H1 (cell line): Measurements from ENCODE around the gene ZCCHC17. TPM values are rescaled to one million over a fixed set of nuclear protein-coding genes. Genes with fewer than 3 reads are reported as not detected.

ENCODE experiments used
- CTCF ChIA-PET: fragments of 300-600 bp; sonication (Branson Sonifier 250); formaldehyde crosslinking; loops from one replicate; lab custom pipeline; 2021; ENCODE audit not compliant: partially characterized antibody; lab: Charles Lee
- POLR2A ChIA-PET: fragments of 300-600 bp; sonication (Branson Sonifier 250); formaldehyde crosslinking; loops from one replicate; lab custom pipeline; 2021; ENCODE audit warnings: inconsistent platforms; ENCODE audit not compliant: partially characterized antibody; lab: Charles Lee
- DNase-seq, 2 experiments: peaks; one replicate each; pipeline versions ENCODE4 v3.0.0 to v3.0.0-alpha.2; 2010 to 2022; ENCODE audit warnings: low spot score in 2 of 2, low read depth in 1 of 2, mixed read lengths in 1 of 2
- FAIRE-seq: peaks from 2 replicates; lab custom pipeline; 2011; peaks lifted over from hg19 to GRCh38; lab: Jason Lieb, UNC
- H2AFZ ChIP-seq: 2 replicates; pipeline ENCODE4 v1.8.1; 2012; ENCODE audit warnings: low read length, inconsistent platforms
- H2AK5ac ChIP-seq: 2 replicates; pipeline ENCODE4 v1.6.1; 2013; ENCODE audit warnings: low read depth, low read length
- H2BK120ac ChIP-seq: replicated peaks from 2 replicates; pipeline ENCODE3; 2013; ENCODE audit warnings: low read depth, low read length, inconsistent platforms
- H2BK12ac ChIP-seq: 2 replicates; pipeline ENCODE4 v1.6.1; 2013; ENCODE audit warnings: low read depth, low read length
- H2BK15ac ChIP-seq: 2 replicates; pipeline ENCODE4 v1.6.1; 2013; ENCODE audit warnings: low read length
- H2BK20ac ChIP-seq: 2 replicates; pipeline ENCODE4 v1.6.1; 2013; ENCODE audit warnings: low read length
- H2BK5ac ChIP-seq: 2 replicates; pipeline ENCODE4 v1.6.1; 2013; ENCODE audit warnings: low read depth, low read length
- H3K14ac ChIP-seq: 2 replicates; pipeline ENCODE4 v1.6.1; 2013; ENCODE audit warnings: inconsistent platforms; ENCODE audit not compliant: insufficient read length
- H3K18ac ChIP-seq: 2 replicates; pipeline ENCODE4 v1.6.1; 2013; ENCODE audit warnings: low read length; ENCODE audit errors: extremely low read depth
- H3K23ac ChIP-seq: 2 replicates; pipeline ENCODE4 v1.6.1; 2013; ENCODE audit warnings: inconsistent platforms; ENCODE audit not compliant: insufficient read length
- H3K23me2 ChIP-seq: 2 replicates; pipeline ENCODE4 v1.6.1; 2013; ENCODE audit warnings: low read depth, low read length
- H3K27ac ChIP-seq: 2 replicates; pipeline ENCODE4 v1.6.1; 2011; ENCODE audit warnings: low read depth, low read length, inconsistent platforms
- H3K27me3 ChIP-seq, 4 experiments: replicated peaks in 1 of 4; 1 replicate in 1 of 4; 2 replicates in 3 of 4; pipeline versions ENCODE4 v1.6.1 to v1.8.1; 2011 to 2013; ENCODE audit warnings: low read length in 3 of 4, mild to moderate bottlenecking in 3 of 4, inconsistent platforms in 2 of 4, mixed read lengths in 2 of 4, moderate library complexity in 1 of 4; ENCODE audit not compliant: control insufficient read depth in 3 of 4, insufficient read depth in 3 of 4; ENCODE audit errors: extremely low read depth in 1 of 4
- H3K36me3 ChIP-seq, 4 experiments: 2 replicates each; pipeline versions ENCODE4 v1.6.1 to v1.8.1; 2011 to 2013; ENCODE audit warnings: mild to moderate bottlenecking in 4 of 4, low read length in 3 of 4, moderate library complexity in 2 of 4, control low read depth in 1 of 4, inconsistent platforms in 1 of 4; ENCODE audit not compliant: insufficient read depth in 4 of 4, control insufficient read depth in 2 of 4
- H3K4ac ChIP-seq: replicated peaks from 2 replicates; pipeline ENCODE3; 2013; ENCODE audit warnings: low read length, low read depth, mixed read lengths, inconsistent platforms; ENCODE audit not compliant: insufficient read length
- H3K4me1 ChIP-seq, 4 experiments: replicated peaks in 1 of 4; 1 replicate in 1 of 4; 2 replicates in 3 of 4; pipeline versions ENCODE4 v1.6.1 to v1.8.1; 2011 to 2013; ENCODE audit warnings: low read length in 3 of 4, inconsistent platforms in 2 of 4, mixed read lengths in 1 of 4; ENCODE audit not compliant: insufficient read depth in 4 of 4, control insufficient read depth in 3 of 4
- H3K4me2 ChIP-seq, 2 experiments: 2 replicates each; pipeline versions ENCODE4 v1.6.1 to v1.8.1; 2011 to 2013; ENCODE audit warnings: low read depth in 2 of 2, low read length in 2 of 2, control low read depth in 1 of 2, inconsistent platforms in 1 of 2, mild to moderate bottlenecking in 1 of 2; ENCODE audit not compliant: insufficient read depth in 1 of 2
- H3K4me3 ChIP-seq, 4 experiments: fragments of 200-600, 300-600 bp in 1 of 4; sonication (generic), shearing (Covaris generic), sonication (Bioruptor Twin) in 1 of 4; 2 replicates each; pipeline versions ENCODE4 v1.5.1 to v1.8.1; 2011 to 2016; ENCODE audit warnings: low read length in 4 of 4, low read depth in 3 of 4, control low read depth in 2 of 4, inconsistent platforms in 2 of 4, mild to moderate bottlenecking in 2 of 4, mixed read lengths in 1 of 4, moderate library complexity in 1 of 4; ENCODE audit not compliant: insufficient read depth in 2 of 4; ENCODE audit errors: extremely low read depth in 1 of 4
- H3K56ac ChIP-seq: replicated peaks from 2 replicates; pipeline ENCODE3; 2013; ENCODE audit warnings: low read depth, mild to moderate bottlenecking, mixed read lengths, low read length, inconsistent platforms; ENCODE audit not compliant: insufficient read length
- H3K79me1 ChIP-seq: 2 replicates; pipeline ENCODE4 v1.6.1; 2013; ENCODE audit warnings: low read depth, low read length, control low read depth
- H3K79me2 ChIP-seq, 2 experiments: 2 replicates each; pipeline versions ENCODE4 v1.6.1 to v1.8.1; 2012 to 2013; ENCODE audit warnings: low read length in 2 of 2, mild to moderate bottlenecking in 2 of 2, inconsistent platforms in 1 of 2; ENCODE audit not compliant: insufficient read depth in 2 of 2, control insufficient read depth in 1 of 2
- H3K9ac ChIP-seq, 4 experiments: replicated peaks in 1 of 4; 1 replicate in 1 of 4; 2 replicates in 3 of 4; pipeline versions ENCODE4 v1.6.1 to v1.8.1; 2011 to 2013; ENCODE audit warnings: low read depth in 3 of 4, low read length in 3 of 4, control low read depth in 2 of 4, mild to moderate bottlenecking in 2 of 4, moderate library complexity in 2 of 4, inconsistent platforms in 1 of 4; ENCODE audit errors: extremely low read depth in 1 of 4
- H3K9me3 ChIP-seq, 2 experiments: 2 replicates each; pipeline versions ENCODE4 v1.6.1 to v1.8.1; 2012 to 2013; ENCODE audit warnings: mild to moderate bottlenecking in 2 of 2, moderate library complexity in 2 of 2, control low read depth in 1 of 2, inconsistent platforms in 1 of 2, low read depth in 1 of 2, low read length in 1 of 2, mixed read lengths in 1 of 2; ENCODE audit not compliant: insufficient read depth in 2 of 2
- H4K20me1 ChIP-seq, 2 experiments: replicated peaks in 1 of 2; 2 replicates each; pipeline versions ENCODE3 to v1.8.1; 2011 to 2013; ENCODE audit warnings: inconsistent platforms in 2 of 2, low read length in 2 of 2, mild to moderate bottlenecking in 1 of 2; ENCODE audit not compliant: insufficient read depth in 2 of 2, control insufficient read depth in 1 of 2
- H4K5ac ChIP-seq: 2 replicates; pipeline ENCODE4 v1.6.1; 2013; ENCODE audit warnings: low read length, low read depth, mixed read lengths, inconsistent platforms; ENCODE audit not compliant: insufficient read length
- H4K8ac ChIP-seq: 2 replicates; pipeline ENCODE4 v1.8.0; 2013; ENCODE audit warnings: mild to moderate bottlenecking, moderate library complexity, low read length, inconsistent platforms; ENCODE audit not compliant: insufficient read depth; ENCODE audit errors: extremely low read depth
- H4K91ac ChIP-seq: replicated peaks from 2 replicates; pipeline ENCODE3; 2013; ENCODE audit warnings: low read length, mixed read lengths, inconsistent platforms; ENCODE audit not compliant: insufficient read length
- BCL11A ChIP-seq, 2 experiments: IDR thresholded peaks; one replicate each; pipeline ENCODE4 v1.6.1; 2011; ENCODE audit warnings: low read depth in 2 of 2, low read length in 2 of 2, mild to moderate bottlenecking in 2 of 2
- CBX5 ChIP-seq: fragments of 300-800, 300-1000 bp; sonication (generic); IDR thresholded peaks from 2 replicates; pipeline ENCODE4 v1.7.1; 2016; ENCODE audit warnings: antibody characterized with exemption, low read length, low read depth
- CHD2 ChIP-seq: IDR thresholded peaks from 2 replicates; pipeline ENCODE4 v1.6.1; 2012; ENCODE audit warnings: low read length, improper control_type of control experiment
- CTBP2 ChIP-seq: IDR thresholded peaks from 2 replicates; pipeline ENCODE4 v1.7.0; 2011; ENCODE audit warnings: borderline replicate concordance, mild to moderate bottlenecking, moderate library complexity, mixed read lengths, low read length; ENCODE audit not compliant: insufficient read depth, insufficient read length
- GABPA ChIP-seq: IDR thresholded peaks from 2 replicates; pipeline ENCODE4 v1.6.1; 2011; ENCODE audit warnings: mild to moderate bottlenecking, low read length, moderate library complexity, borderline replicate concordance; ENCODE audit not compliant: insufficient read depth
- HDAC6 ChIP-seq: IDR thresholded peaks from one replicate; pipeline ENCODE4 v1.7.1; 2012; ENCODE audit warnings: low read depth, mild to moderate bottlenecking, inconsistent platforms, low read length, moderate library complexity
- MAFK ChIP-seq: IDR thresholded peaks from 2 replicates; pipeline ENCODE4 v1.6.1; 2012; ENCODE audit warnings: low read depth, mild to moderate bottlenecking, improper control_type of control experiment, low read length
- RFX5 ChIP-seq: IDR thresholded peaks from 2 replicates; pipeline ENCODE4 v1.6.1; 2011; ENCODE audit warnings: low read depth, low read length, improper control_type of control experiment, borderline replicate concordance
- SP2 ChIP-seq: IDR thresholded peaks from 2 replicates; pipeline ENCODE4 v1.6.1; 2012; ENCODE audit warnings: mild to moderate bottlenecking, low read length, inconsistent platforms
- TAF1 ChIP-seq: IDR thresholded peaks from 2 replicates; pipeline ENCODE4 v1.6.1; 2011; ENCODE audit warnings: mild to moderate bottlenecking, low read depth, low read length
- TBP ChIP-seq: IDR thresholded peaks from 2 replicates; pipeline ENCODE4 v1.6.1; 2011; ENCODE audit warnings: low read depth, low read length, improper control_type of control experiment
- TCF12 ChIP-seq: IDR thresholded peaks from 2 replicates; pipeline ENCODE4 v1.6.1; 2011; ENCODE audit warnings: low read depth, mild to moderate bottlenecking, low read length
- YY1 ChIP-seq: IDR thresholded peaks from 2 replicates; pipeline ENCODE4 v1.6.1; 2011; ENCODE audit warnings: low read depth, mild to moderate bottlenecking, low read length
- WGBS, 2 experiments: shearing (Covaris generic) in 1 of 2; methylation state at CpG; one replicate each; pipeline versions ENCODE4 v1.1.6 to v1.1.7; 2013 to 2015; ENCODE audit warnings: low lambda C conversion rate in 2 of 2, mixed read lengths in 2 of 2, inconsistent platforms in 1 of 2, low coverage in 1 of 2, missing lambda C conversion rate in 1 of 2; ENCODE audit not compliant: insufficient replicate concordance in 2 of 2, insufficient coverage in 1 of 2, insufficient read length in 1 of 2; ENCODE audit errors: extremely low coverage in 1 of 2, missing lambda C conversion rate in 1 of 2; 5-methylcytosine and 5-hydroxymethylcytosine counted together
- polyA plus RNA-seq, 7 experiments: library from polyadenylated mRNA; depleted of rRNA in 3 of 7; stranded (reverse) in 5 of 7; unstranded in 2 of 7; fragments of >200 nt in 5 of 7; fragments of 200-250 nt in 2 of 7; gene quantifications; 1 replicate in 5 of 7; 2 replicates in 1 of 7; 4 replicates in 1 of 7; pipeline versions ENCODE4 v1.2.1 to v1.2.3, GENCODE V29; 2011 to 2013; ENCODE audit warnings: missing spikeins in 2 of 7, mixed read lengths in 2 of 7
- total RNA-seq: library from RNA; stranded (reverse); fragmentation: NEBNext Ultra II Directional; extraction: Animal tissue kit (Norgen Biotek cat#: 25700); gene quantifications from 2 replicates; pipeline ENCODE4 v1.2.1, GENCODE V29; 2021
- TF ChIP-seq, protein P1 (sequence below): IDR thresholded peaks from 2 replicates; pipeline ENCODE4 v1.6.1; 2011; ENCODE audit warnings: low read length, improper control_type of control experiment

ZCCHC17 gene
- total and polyA plus RNA-seq, 2 of the 8 experiments (the other 6 are each of a cell fraction or from before 2014, with no cell fraction given): 51.6 to 59.3 TPM

- no peak overlapping the region for H4K91ac ChIP-seq
- H3K9me3 ChIP-seq: no peaks in the 10 kb centered on the region
- no peak overlapping the region for H3K14ac ChIP-seq
- no peak overlapping the region for H3K4me2 ChIP-seq
- H2BK12ac ChIP-seq: no peak overlapping the region
- H3K4me3 ChIP-seq: no peak overlapping the region
- peaks cover 0 to 29% of the 10 kb centered on the region in 2 experiments; a peak in 2 of 4 replicates for H3K79me2 ChIP-seq
- no peak overlapping the region for H2AK5ac ChIP-seq
- no peaks in the 10 kb centered on the region for H3K27me3 ChIP-seq
- peaks cover 6 to 20% (median 19%) of the 10 kb centered on the region in 4 experiments for H3K36me3 ChIP-seq
- H4K5ac ChIP-seq: no peak overlapping the region
- H4K8ac ChIP-seq: no peak overlapping the region
- WGBS, 2 experiments: 0% methylated on average over 1 of the region's 1 CpG; no CpG with 5 or more reads in 1 of the 2 experiments
- H2AFZ ChIP-seq: no peak overlapping the region
- H3K27ac ChIP-seq: no peak overlapping the region
- peaks cover 4% of the 10 kb centered on the region; the same call in 1 of the 2 replicates for H3K79me1 ChIP-seq
- no peak overlapping the region for H3K9ac ChIP-seq
- no peak overlapping the region for H2BK15ac ChIP-seq
- no peak overlapping the region for H2BK20ac ChIP-seq
- no peak overlapping the region for H3K18ac ChIP-seq
- H2BK5ac ChIP-seq: no peak overlapping the region
- H3K56ac ChIP-seq: no peak overlapping the region
- no peak overlapping the region for H3K23ac ChIP-seq
- H3K23me2 ChIP-seq: no peaks in the 10 kb centered on the region
- no peak overlapping the region for H3K4ac ChIP-seq
- FAIRE-seq (no peak), DNase-seq (no peak)
- ChIA-PET CTCF (interaction anchor here (0.7 to 1.5 kb wide), 3 partner anchors 11 to 114 kb away, joined by 3 to 4 read pairs (median 3); no protein-coding TSS in a partner anchor), POLR2A (interaction anchor here (0.8 to 1.5 kb wide), 2 partner anchors 16 to 66 kb away, joined by 3 read pairs; no protein-coding TSS in a partner anchor)
- no peaks in the 10 kb centered on the region for H3K4me1 ChIP-seq
- no peak overlapping the region for H2BK120ac ChIP-seq
- no peaks in the 10 kb centered on the region for H4K20me1 ChIP-seq
- no peak for TF ChIP-seq GABPA
- TF ChIP-seq, protein P1, sequence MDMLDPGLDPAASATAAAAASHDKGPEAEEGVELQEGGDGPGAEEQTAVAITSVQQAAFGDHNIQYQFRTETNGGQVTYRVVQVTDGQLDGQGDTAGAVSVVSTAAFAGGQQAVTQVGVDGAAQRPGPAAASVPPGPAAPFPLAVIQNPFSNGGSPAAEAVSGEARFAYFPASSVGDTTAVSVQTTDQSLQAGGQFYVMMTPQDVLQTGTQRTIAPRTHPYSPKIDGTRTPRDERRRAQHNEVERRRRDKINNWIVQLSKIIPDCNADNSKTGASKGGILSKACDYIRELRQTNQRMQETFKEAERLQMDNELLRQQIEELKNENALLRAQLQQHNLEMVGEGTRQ: no peak
- TF ChIP-seq CBX5: no peak
- no peak for TF ChIP-seq RFX5
- no peak for TF ChIP-seq SP2
- no peak for TF ChIP-seq TCF12
- TF ChIP-seq CTBP2: no peak
- no peak for TF ChIP-seq HDAC6
- TF ChIP-seq TAF1: no peak
- no peak for TF ChIP-seq MAFK
- no peak for TF ChIP-seq CHD2
- TF ChIP-seq YY1: no peak
- TF ChIP-seq BCL11A (IDR thresholded peaks at IDR 0.05; ENCODE audit: low read depth in 2 of 2, low read length in 2 of 2): no peak
- no peak for TF ChIP-seq TBP
Observed at GRCh38 chr1:31308036-31308435, 11.2 kb downstream of the ZCCHC17 start.
